Fibroblast of villous mesenchyme (primary cell): ENCODE results near the gene OPHN1. TPM values are rescaled to one million over a fixed set of nuclear protein-coding genes. Genes with fewer than 3 reads are reported as not detected.
A peak's percentile ranks its signal among the peaks of the same experiment; 100 is the strongest.

Source experiments
- DNase-seq: peaks from one replicate; pipeline ENCODE4 v3.0.0-alpha.2; 2010; ENCODE audit warnings: low read depth
- H3K4me3 ChIP-seq: 2 replicates; pipeline ENCODE4 v1.5.1; 2011; ENCODE audit warnings: low read depth, mild to moderate bottlenecking, low read length
- CTCF ChIP-seq: IDR thresholded peaks from 2 replicates; pipeline ENCODE4 v1.5.1; 2012; ENCODE audit warnings: low read depth, mild to moderate bottlenecking, low read length; ENCODE audit not compliant: insufficient read depth
- total RNA-seq: library from RNA; depleted of rRNA; stranded (reverse); fragments of >200 nt; gene quantifications from 2 replicates; pipeline ENCODE4 v1.2.3, GENCODE V29; 2012

The OPHN1 gene
- total RNA-seq, 1 donor, result 13.0 TPM

- DNase-seq, result no peak
- H3K4me3 ChIP-seq, result no peak overlapping the region
- no peak for TF ChIP-seq CTCF
Observed at GRCh38 chrX:68249903-68250302, 183.4 kb downstream of the OPHN1 start.

- TF ChIP-seq CTCF, result no peak
- H3K4me3 ChIP-seq, result no peak overlapping the region
- DNase-seq, result no peak
Observed at GRCh38 chrX:68249401-68249831, 183.9 kb downstream of the OPHN1 start.

- peak; percentile 38 for TF ChIP-seq CTCF
- no peak for DNase-seq
- H3K4me3 ChIP-seq, result no peak overlapping the region
Observed at GRCh38 chrX:68238568-68238967, 194.7 kb downstream of the OPHN1 start.

GRCh38 chrX:68234171-68234910 is 199.0 kb downstream of the OPHN1 start:
- no peak for TF ChIP-seq CTCF
- DNase-seq, result no peak
- H3K4me3 ChIP-seq, result no peak overlapping the region

- no peak for DNase-seq
- no peak overlapping the region for H3K4me3 ChIP-seq
- no peak for TF ChIP-seq CTCF
Observed at GRCh38 chrX:68232206-68232605, 201.1 kb downstream of the OPHN1 start.

- TF ChIP-seq CTCF, result no peak
- DNase-seq, result no peak
- H3K4me3 ChIP-seq, result no peak overlapping the region
Observed at GRCh38 chrX:68209008-68209407, 224.3 kb downstream of the OPHN1 start.
